Gastrocnemius medialis (tissue), 4 donors: ENCODE data around the gene TMEM272. TPM values are rescaled to one million over a fixed set of nuclear protein-coding genes. Genes with fewer than 3 reads are reported as not detected.
A peak's percentile ranks its signal among the peaks of the same experiment; 100 is the strongest.

Source experiments
- ATAC-seq, 2 donors: fragments of 150-250 bp; one replicate each; pipeline ENCODE4 v1.9.1; 2016
- DNase-seq, 2 donors: peaks; one replicate each; pipeline ENCODE4 v3.0.0-alpha.2; 2019
- H3K27ac ChIP-seq, 4 donors: fragments of 200-600 bp; sonication (generic); 1 replicate in 1 of 4; 2 replicates in 3 of 4; pipeline ENCODE4 v1.5.1; 2016 to 2018; ENCODE audit warnings: mild to moderate bottlenecking in 2 of 4, moderate library complexity in 1 of 4
- H3K27me3 ChIP-seq, 3 donors: fragments of 200-600 bp; sonication (generic) in 2 of 3; 1 replicate in 1 of 3; 2 replicates in 2 of 3; pipeline versions ENCODE4 v1.5.1 to v1.6.0; 2016 to 2019; ENCODE audit warnings: mild to moderate bottlenecking in 1 of 3, moderate library complexity in 1 of 3
- H3K36me3 ChIP-seq, 2 donors: fragments of 200-600 bp; sonication (generic) in 1 of 2; one replicate each; pipeline ENCODE4 v1.5.1; 2017 to 2018
- H3K4me1 ChIP-seq, 2 donors: fragments of 200-600 bp; sonication (generic) in 1 of 2; one replicate each; pipeline ENCODE4 v1.5.1; 2016 to 2017; ENCODE audit warnings: mild to moderate bottlenecking in 2 of 2
- H3K4me3 ChIP-seq, 4 donors: fragments of 200-600 bp; sonication (generic) in 3 of 4; 1 replicate in 1 of 4; 2 replicates in 3 of 4; pipeline ENCODE4 v1.5.1; 2016 to 2019; ENCODE audit warnings: mild to moderate bottlenecking in 2 of 4
- H3K9me3 ChIP-seq, 3 donors: fragments of 200-600 bp; sonication (generic) in 2 of 3; 1 replicate in 1 of 3; 2 replicates in 2 of 3; pipeline ENCODE4 v1.5.1; 2016 to 2019
- POLR2A ChIP-seq, 2 donors: fragments of 450-650 bp; IDR thresholded peaks; one replicate each; pipeline ENCODE4 v1.6.1; 2017; ENCODE audit warnings: antibody characterized with exemption in 2 of 2, mild to moderate bottlenecking in 2 of 2, moderate library complexity in 2 of 2
- in situ Hi-C, 4 donors: fragments of 200-750 bp; cut with MboI; loops; one replicate each; pipeline versions ENCODE4 v1.15.0 to v1.8.0; 2017; ENCODE audit warnings: low sequenced_read_pairs in 4 of 4
- intact Hi-C: fragments of 100-400 bp; cut with DNase I; formaldehyde crosslinking; loops from one replicate; pipeline ENCODE4 v1.15.1; 2023; ENCODE audit warnings: low total_unique reads
- total RNA-seq, 4 donors: library from RNA; depleted of rRNA; stranded (reverse); fragments of >200 nt; gene quantifications; one replicate each; pipeline versions ENCODE4 v1.1.0 to v1.2.3, GENCODE V29; 2016
- TF ChIP-seq, protein P1 (sequence below), 5 experiments: fragments of 450-650 bp in 3 of 5; fragments of 200-600 bp in 2 of 5; sonication (generic) in 2 of 5; IDR thresholded peaks in 4 of 5; conservative IDR thresholded peaks in 1 of 5; 1 replicate in 4 of 5; 2 replicates in 1 of 5; pipeline ENCODE4 v1.5.1; 2016 to 2019; ENCODE audit warnings: antibody characterized with exemption in 5 of 5, mild to moderate bottlenecking in 3 of 5, moderate library complexity in 3 of 5

The TMEM272 gene
- total RNA-seq, 4 donors from 2014 or later: 0.20 to 0.41 (median 0.27) TPM; not detected in 1

DNA sequence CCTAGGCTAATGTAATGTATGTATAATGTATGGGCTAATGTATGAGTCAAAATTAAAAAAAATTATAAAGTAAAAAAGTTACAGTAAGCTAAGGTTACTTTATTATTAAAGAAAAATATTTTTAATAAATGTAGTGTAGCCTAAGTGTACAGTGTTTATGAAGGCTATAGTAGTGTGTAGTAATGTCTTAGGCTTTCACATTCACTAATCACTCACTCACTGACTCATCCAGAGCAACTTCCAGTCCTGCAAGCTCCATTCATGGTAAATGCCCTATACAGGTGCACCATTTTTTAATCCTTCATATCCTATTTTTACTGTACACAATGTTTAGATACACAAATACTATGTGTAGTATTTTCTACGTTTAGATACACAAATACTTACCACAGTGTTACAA, 1.8 kb upstream of the TMEM272 start:
- no peak for TF ChIP-seq POLR2A (IDR thresholded peaks at IDR 0.05)
- TF ChIP-seq, protein P1, sequence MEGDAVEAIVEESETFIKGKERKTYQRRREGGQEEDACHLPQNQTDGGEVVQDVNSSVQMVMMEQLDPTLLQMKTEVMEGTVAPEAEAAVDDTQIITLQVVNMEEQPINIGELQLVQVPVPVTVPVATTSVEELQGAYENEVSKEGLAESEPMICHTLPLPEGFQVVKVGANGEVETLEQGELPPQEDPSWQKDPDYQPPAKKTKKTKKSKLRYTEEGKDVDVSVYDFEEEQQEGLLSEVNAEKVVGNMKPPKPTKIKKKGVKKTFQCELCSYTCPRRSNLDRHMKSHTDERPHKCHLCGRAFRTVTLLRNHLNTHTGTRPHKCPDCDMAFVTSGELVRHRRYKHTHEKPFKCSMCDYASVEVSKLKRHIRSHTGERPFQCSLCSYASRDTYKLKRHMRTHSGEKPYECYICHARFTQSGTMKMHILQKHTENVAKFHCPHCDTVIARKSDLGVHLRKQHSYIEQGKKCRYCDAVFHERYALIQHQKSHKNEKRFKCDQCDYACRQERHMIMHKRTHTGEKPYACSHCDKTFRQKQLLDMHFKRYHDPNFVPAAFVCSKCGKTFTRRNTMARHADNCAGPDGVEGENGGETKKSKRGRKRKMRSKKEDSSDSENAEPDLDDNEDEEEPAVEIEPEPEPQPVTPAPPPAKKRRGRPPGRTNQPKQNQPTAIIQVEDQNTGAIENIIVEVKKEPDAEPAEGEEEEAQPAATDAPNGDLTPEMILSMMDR (IDR thresholded peaks at IDR 0.05 in 4 of 5, conservative IDR thresholded peaks at IDR 0.05 in 1 of 5): no peak

DNA sequence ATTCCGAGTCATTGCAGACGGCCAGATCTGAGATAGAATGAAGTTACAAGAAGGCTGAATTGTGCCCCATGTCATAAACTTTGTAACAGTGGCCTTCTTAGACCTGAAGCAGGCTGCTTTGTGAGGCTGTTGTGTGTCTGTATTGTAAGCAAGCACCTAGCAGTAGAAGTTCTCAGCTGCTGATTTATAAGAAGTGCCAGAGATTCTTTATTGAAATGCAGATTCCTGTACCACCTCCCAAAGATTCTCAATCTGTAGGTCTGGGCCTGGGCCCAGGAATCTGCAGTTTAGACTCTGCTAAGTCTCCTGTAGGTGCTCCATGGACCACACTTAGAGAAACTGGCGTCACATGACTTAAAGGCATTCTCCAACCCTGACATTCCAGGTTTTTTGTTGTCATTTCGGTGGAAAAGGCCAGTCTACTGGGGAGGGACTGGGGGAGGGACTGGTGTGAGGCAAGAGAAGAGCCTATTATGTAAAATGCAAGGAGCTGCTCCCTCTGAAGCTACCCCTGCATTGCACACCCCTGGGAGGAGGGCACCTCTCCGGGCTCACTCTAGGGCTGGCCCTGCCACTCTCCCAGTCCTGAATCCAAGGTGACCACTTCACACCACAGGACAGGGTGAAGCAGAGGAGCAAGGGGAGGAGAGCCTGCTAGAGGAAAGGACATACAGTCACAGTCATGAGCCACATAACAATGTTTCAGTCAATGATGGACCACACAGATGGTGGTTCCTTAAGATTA, 769 bp upstream of the TMEM272 start:
- no peak for ATAC-seq

More for the DNA sequence above, 1.8 kb upstream of the TMEM272 start:
- Histone ChIP-seq H3K4me3 (no peak overlapping the region), H3K9me3 (no peaks in the 10 kb centered on the region), H3K27ac (no peak overlapping the region), H3K36me3 (no peaks in the 10 kb centered on the region), H3K27me3 (no peaks in the 10 kb centered on the region), H3K4me1 (no peaks in the 10 kb centered on the region)
- in situ Hi-C loops: no loop called here
- DNase-seq (no peak), ATAC-seq (no peak)
- intact Hi-C loops: no loop called here

DNA sequence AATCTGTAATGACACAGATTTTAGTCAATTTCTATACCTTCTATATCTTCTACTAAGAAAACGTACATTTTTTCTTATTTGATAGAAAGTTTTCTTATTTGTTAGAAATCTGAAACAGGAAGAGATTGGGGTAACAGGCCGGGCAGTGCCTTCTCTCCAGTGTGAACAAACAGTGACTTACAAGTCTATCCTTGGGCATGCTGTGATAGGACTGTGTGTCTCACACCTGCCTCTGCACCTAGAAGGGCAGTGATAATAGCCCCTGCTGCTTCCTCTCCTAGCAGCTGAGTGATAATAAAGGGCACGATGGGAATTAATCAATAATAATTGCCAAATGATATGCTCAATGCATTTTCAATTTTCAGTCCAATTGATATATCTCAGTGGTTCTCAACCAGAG, 1.4 kb downstream of the TMEM272 start:
- in situ Hi-C loops (no loop called here), intact Hi-C loops (no loop called here)

More for the DNA sequence above, 769 bp upstream of the TMEM272 start:
- no peak overlapping the region for H3K27ac ChIP-seq
- intact Hi-C loops: loop anchor here (1.0 kb wide), 1 partner anchor 282 kb away; no protein-coding TSS in a partner anchor
- in situ Hi-C loops: no loop called here
- TF ChIP-seq POLR2A (IDR thresholded peaks at IDR 0.05): no peak
- TF ChIP-seq, protein P1 (IDR thresholded peaks at IDR 0.05 in 4 of 5, conservative IDR thresholded peaks at IDR 0.05 in 1 of 5): no peak
- DNase-seq: no peak
- H3K36me3 ChIP-seq: no peaks in the 10 kb centered on the region
- no peaks in the 10 kb centered on the region for H3K27me3 ChIP-seq
- no peaks in the 10 kb centered on the region for H3K9me3 ChIP-seq
- H3K4me3 ChIP-seq: peak overlapping the region in 3 of 4 donors; percentile 7 to 47 (median 14)
- H3K4me1 ChIP-seq: no peaks in the 10 kb centered on the region

DNA sequence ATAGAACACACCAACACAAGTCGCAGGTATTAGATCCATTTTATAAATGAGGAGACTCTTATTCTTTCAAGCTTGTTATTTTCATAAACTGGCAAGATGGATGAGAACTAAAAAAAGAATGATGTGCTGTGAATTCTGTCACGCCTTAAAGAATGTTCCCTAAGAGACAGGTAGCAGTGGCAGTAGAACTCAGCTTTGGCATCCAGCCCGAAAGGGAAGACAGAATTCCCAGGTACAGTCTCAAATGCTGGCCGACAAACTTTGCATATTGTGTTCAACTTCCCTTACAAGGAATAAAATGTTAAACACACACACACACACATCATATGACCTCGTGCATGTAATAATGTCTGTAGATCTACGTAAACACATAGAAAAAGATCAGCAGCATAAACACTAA, 3.2 kb downstream of the TMEM272 start:
- DNase-seq: no peak
- TF ChIP-seq, protein P1 (IDR thresholded peaks at IDR 0.05 in 4 of 5, conservative IDR thresholded peaks at IDR 0.05 in 1 of 5): no peak
- no peak for TF ChIP-seq POLR2A (IDR thresholded peaks at IDR 0.05)
- Histone ChIP-seq H3K4me3 (no peak overlapping the region), H3K27me3 (no peaks in the 10 kb centered on the region), H3K36me3 (no peaks in the 10 kb centered on the region), H3K4me1 (no peaks in the 10 kb centered on the region), H3K27ac (no peak overlapping the region), H3K9me3 (no peaks in the 10 kb centered on the region)
- intact Hi-C loops: no loop called here
- ATAC-seq: no peak
- in situ Hi-C loops: no loop called here

More for the DNA sequence above, 1.4 kb downstream of the TMEM272 start:
- Histone ChIP-seq H3K27me3 (no peaks in the 10 kb centered on the region), H3K4me3 (no peak overlapping the region), H3K9me3 (no peaks in the 10 kb centered on the region), H3K4me1 (no peaks in the 10 kb centered on the region), H3K36me3 (no peaks in the 10 kb centered on the region), H3K27ac (no peak overlapping the region)
- no peak for TF ChIP-seq POLR2A (IDR thresholded peaks at IDR 0.05)
- TF ChIP-seq, protein P1 (IDR thresholded peaks at IDR 0.05 in 4 of 5, conservative IDR thresholded peaks at IDR 0.05 in 1 of 5): no peak
- no peak for DNase-seq
- ATAC-seq: no peak
